Liver (tissue), 3 donors: Measurements from ENCODE around the gene CES2.

Experiments
- GABPA ChIP-seq, 2 donors: IDR thresholded peaks in 1 of 2; conservative IDR thresholded peaks in 1 of 2; 2 replicates each; pipeline ENCODE4 v1.6.1; 2016; ENCODE audit warnings: antibody characterized with exemption in 2 of 2, mild to moderate bottlenecking in 1 of 2, moderate library complexity in 1 of 2
- MAX ChIP-seq: IDR thresholded peaks from 2 replicates; pipeline ENCODE4 v1.6.1; 2016; ENCODE audit warnings: antibody characterized with exemption
- NR2F2 ChIP-seq: IDR thresholded peaks from 2 replicates; pipeline ENCODE4 v1.6.1; 2016; ENCODE audit warnings: antibody characterized with exemption
- RAD21 ChIP-seq, 2 donors: IDR thresholded peaks; 2 replicates each; pipeline ENCODE4 v1.6.1; 2016; ENCODE audit warnings: antibody characterized with exemption in 2 of 2, mild to moderate bottlenecking in 2 of 2
- RXRA ChIP-seq, 2 donors: IDR thresholded peaks; 2 replicates each; pipeline ENCODE4 v1.6.1; 2017 to 2018; ENCODE audit warnings: antibody characterized with exemption in 2 of 2, mild to moderate bottlenecking in 1 of 2
- SP1 ChIP-seq: IDR thresholded peaks from 2 replicates; pipeline ENCODE4 v1.6.1; 2018; ENCODE audit warnings: antibody characterized with exemption, mild to moderate bottlenecking
- TAF1 ChIP-seq: conservative IDR thresholded peaks from 2 replicates; pipeline ENCODE4 v1.6.1; 2016; ENCODE audit warnings: antibody characterized with exemption, mild to moderate bottlenecking
- TF ChIP-seq, protein P1 (sequence below): fragments of 150-350 bp; IDR thresholded peaks from 2 replicates; pipeline ENCODE4 v1.5.1; 2017; ENCODE audit warnings: improper control_type of control experiment, low read depth, low read length; ENCODE audit not compliant: missing input control
- TF ChIP-seq, protein P2 (sequence below): IDR thresholded peaks from 2 replicates; pipeline ENCODE4 v1.6.1; 2016; ENCODE audit warnings: antibody characterized with exemption, mild to moderate bottlenecking
- donor health status: healthy.
- donor health status: healthy.

DNA sequence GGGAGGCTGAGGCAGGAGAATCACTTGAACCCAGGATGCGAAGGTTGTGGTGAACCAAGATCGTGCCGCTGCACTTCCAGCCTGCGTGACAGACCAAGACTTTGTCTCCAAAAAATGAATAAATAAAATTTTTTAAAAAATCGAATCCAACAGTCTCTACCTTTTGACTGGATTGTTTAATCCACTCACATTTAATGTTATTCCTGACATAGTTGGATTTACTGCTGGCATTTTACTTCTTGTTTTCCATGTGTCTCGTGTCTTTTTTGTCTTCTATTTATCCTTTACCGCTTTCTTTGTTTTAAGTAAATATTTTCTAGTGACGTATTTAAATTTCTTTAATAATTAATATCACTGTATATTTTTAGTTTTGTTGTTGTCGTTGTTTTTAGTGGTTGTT, 47.7 kb downstream of the CES2 start:
- TF ChIP-seq, protein P1, sequence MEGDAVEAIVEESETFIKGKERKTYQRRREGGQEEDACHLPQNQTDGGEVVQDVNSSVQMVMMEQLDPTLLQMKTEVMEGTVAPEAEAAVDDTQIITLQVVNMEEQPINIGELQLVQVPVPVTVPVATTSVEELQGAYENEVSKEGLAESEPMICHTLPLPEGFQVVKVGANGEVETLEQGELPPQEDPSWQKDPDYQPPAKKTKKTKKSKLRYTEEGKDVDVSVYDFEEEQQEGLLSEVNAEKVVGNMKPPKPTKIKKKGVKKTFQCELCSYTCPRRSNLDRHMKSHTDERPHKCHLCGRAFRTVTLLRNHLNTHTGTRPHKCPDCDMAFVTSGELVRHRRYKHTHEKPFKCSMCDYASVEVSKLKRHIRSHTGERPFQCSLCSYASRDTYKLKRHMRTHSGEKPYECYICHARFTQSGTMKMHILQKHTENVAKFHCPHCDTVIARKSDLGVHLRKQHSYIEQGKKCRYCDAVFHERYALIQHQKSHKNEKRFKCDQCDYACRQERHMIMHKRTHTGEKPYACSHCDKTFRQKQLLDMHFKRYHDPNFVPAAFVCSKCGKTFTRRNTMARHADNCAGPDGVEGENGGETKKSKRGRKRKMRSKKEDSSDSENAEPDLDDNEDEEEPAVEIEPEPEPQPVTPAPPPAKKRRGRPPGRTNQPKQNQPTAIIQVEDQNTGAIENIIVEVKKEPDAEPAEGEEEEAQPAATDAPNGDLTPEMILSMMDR = no peak
- TF ChIP-seq, protein P2, sequence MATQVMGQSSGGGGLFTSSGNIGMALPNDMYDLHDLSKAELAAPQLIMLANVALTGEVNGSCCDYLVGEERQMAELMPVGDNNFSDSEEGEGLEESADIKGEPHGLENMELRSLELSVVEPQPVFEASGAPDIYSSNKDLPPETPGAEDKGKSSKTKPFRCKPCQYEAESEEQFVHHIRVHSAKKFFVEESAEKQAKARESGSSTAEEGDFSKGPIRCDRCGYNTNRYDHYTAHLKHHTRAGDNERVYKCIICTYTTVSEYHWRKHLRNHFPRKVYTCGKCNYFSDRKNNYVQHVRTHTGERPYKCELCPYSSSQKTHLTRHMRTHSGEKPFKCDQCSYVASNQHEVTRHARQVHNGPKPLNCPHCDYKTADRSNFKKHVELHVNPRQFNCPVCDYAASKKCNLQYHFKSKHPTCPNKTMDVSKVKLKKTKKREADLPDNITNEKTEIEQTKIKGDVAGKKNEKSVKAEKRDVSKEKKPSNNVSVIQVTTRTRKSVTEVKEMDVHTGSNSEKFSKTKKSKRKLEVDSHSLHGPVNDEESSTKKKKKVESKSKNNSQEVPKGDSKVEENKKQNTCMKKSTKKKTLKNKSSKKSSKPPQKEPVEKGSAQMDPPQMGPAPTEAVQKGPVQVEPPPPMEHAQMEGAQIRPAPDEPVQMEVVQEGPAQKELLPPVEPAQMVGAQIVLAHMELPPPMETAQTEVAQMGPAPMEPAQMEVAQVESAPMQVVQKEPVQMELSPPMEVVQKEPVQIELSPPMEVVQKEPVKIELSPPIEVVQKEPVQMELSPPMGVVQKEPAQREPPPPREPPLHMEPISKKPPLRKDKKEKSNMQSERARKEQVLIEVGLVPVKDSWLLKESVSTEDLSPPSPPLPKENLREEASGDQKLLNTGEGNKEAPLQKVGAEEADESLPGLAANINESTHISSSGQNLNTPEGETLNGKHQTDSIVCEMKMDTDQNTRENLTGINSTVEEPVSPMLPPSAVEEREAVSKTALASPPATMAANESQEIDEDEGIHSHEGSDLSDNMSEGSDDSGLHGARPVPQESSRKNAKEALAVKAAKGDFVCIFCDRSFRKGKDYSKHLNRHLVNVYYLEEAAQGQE = no peak
- TF ChIP-seq MAX (no peak), NR2F2 (no peak), TAF1 (no peak), SP1 (no peak), RXRA (IDR thresholded peaks at IDR 0.05) (no peak), GABPA (IDR thresholded peaks at IDR 0.05 in 1 of 2, conservative IDR thresholded peaks at IDR 0.05 in 1 of 2) (no peak), RAD21 (IDR thresholded peaks at IDR 0.05) (no peak)
